Endometrial microvascular endothelial cells (primary cell): ENCODE data around the gene C16orf92. TPM values are rescaled to one million over a fixed set of nuclear protein-coding genes. Genes with fewer than 3 reads are reported as not detected.

Experiments
- in situ Hi-C: cut with HindIII; loops from 2 replicates; pipeline ENCODE4 v1.10.0; 2017; ENCODE audit warnings: low sequenced_read_pairs, low pct_unique_long_range_greater_than_20kb; ENCODE audit errors: inconsistent ontology term
- total RNA-seq: library from RNA; depleted of rRNA; stranded (reverse); fragments of >200 nt; gene quantifications from one replicate; pipeline ENCODE4 v1.2.3, GENCODE V29; 2015; ENCODE audit errors: inconsistent ontology term

Gene C16orf92
- total RNA-seq, 1 donor from 2014 or later, result not detected

DNA sequence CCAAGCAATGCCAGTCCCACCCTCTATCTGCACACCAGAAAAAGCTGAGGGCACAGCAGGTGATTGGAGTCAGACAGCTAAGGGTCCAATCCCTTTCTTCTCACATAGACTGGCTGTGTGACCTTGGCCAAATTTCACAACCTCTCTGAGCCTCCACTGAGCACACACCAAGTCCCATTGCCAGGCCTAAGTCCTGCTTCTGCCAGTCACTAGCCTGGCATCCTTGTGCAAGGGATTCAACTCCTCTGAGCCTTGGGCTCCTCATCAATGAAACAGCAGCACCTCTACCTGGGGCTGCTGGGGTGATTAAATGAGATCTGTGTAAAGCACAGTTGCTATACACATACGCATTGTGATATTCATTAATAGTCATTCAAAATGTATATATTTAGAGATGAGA lies 23.6 kb downstream of the C16orf92 start:
- in situ Hi-C loops, result no loop called here

DNA sequence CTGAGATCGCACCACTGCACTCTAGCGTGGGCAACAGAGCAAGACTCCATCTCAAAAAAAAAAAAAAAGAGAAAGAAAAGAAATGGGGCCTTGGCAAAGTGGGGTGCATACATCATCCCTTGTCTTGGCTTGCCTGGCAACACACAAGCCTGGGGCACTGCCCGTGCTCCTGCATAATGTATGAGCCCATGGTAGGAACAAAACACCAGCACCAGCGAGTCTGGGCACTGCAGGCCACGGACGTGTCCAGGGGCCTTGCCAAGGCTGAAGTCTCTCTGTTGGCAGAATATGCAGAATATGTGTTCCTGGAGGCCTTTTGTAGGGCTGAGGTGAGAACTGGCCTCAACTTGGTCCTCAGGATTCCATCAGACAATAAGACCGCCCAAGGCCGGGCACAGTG lies 26.9 kb downstream of the C16orf92 start:
- in situ Hi-C loops, result no loop called here

DNA sequence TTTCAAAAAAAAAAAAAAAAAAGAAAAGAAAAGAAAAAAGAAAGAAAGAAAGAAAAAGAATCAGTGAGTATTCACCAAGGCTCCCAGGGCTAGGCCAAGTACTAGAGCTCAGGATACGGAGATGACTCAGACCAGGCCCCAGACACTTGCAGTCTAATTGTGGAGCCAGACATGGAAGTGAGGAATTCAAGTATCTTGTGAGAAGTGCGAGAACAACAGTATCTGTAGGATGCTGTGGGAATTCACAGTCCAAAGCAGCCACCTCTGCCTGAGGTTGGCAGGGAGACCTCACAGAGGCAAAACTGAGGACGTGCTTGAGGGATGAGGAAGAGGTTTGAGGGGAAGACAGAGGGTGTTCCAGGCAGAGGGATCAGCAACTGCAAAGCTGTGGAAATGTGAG lies 28.5 kb downstream of the C16orf92 start:
- in situ Hi-C loops, result no loop called here

DNA sequence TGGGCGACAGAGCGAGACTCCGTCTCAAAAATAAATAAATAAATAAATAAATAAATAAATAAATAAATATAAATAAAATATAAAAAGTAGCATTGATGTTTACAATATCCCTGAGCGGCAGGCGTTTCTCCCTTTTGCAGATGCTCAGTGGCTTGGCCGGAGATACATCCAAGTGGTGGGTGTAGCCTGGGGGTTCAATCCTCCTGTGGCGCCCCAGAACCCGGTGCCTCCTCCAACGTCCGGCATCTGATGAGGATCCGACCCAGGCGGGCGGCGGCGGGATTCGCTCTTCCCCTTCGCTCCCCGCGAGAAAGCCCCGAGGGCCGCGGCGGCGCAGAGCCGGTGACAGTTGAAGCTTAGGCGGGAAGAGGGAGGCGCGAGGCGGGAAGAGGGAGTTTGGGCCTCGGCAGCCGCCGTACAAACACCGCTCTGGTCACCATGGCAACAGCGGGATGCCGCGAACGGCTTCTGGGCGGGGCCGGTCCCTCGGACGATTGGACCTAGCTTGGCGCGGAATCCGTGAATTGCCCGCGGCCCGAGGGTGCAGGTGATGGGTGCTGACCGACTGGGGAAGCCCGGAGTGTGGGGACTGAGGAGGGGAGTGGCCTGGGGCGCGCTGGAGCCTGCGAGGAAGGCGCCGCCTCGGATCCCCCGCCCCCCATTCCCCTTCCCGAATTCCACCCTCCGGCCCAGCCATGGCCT lies 29.8 kb downstream of the C16orf92 start:
- in situ Hi-C loops, result no loop called here

DNA sequence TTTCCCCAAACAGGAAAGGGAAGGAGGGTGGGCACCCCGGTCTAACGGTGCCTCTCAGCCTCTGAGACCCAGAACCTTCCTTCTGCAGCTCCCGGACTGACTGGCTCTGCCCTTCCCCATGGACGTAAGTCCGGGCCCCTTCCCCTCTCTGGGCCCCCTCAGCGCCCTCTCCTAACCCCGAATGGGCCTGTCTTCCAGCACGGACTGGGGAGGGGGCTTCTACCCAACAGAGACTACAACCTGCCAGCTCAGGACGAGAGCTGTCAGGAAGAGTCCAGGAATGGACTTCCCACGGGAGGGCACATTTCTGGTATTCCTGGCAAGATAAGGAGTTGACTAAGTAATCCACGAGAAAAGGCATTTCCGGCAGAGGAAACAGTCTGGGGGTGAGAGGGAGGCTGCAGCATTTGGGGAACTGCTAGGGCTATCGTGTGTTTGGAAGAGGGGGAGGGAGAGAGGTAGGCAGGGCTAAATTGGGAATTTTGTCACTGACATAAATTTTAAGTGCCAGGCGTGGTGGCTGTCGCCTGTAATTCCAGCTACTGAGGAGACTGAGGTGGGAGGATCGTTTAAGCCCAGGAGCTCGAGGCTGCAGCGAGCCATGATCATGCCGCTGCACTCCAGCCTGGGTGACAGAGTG lies 30.5 kb downstream of the C16orf92 start:
- in situ Hi-C loops, result no loop called here

DNA sequence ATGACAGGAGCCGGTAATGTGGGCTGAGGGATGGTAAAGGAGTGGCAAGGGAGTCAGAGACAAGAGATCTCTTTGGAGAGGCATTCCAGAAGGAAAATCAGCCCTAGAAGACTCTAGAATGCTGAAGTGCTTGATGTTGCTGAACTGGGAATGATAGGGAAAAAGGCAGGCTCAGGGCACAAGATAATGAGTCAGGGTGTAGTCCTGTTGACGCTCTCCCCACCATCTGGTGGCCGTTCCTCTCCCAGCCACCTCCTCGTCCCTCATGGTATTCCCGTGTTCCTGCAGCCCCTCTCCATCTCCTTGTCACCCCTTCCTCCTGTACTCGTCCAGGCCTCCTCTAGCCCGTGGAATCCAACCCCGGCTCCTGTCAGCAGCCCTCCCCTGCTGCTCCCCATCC lies 31.5 kb downstream of the C16orf92 start:
- in situ Hi-C loops, result no loop called here

DNA sequence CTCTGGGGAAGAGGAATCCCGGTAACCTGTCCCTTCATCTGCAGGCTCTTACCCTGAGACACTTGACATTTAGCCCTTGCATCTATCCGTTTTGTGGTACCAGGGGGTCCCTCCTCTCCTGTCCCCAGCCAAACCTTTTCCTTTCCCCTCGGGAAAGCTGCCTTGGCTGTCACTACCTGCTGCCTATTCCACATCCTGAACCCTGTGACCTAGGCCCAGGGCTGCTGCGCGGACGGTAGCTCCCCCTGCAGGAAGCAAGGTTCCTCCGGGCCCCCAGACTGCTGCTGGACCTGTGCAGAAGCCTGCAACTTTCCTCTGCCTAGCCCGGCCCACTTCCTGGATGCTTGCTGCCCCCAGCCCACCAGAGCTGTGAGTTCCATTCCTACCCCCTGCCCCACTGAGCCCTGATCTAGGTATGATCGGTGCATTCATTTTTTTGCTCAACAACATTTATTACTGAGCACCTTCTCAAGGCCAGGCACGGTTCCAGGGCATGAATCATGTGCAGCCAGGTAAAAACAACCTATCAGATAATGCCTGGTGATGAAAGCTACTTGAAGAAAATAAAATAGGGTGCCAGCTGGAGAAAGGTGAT lies 32.1 kb downstream of the C16orf92 start:
- in situ Hi-C loops, result no loop called here

DNA sequence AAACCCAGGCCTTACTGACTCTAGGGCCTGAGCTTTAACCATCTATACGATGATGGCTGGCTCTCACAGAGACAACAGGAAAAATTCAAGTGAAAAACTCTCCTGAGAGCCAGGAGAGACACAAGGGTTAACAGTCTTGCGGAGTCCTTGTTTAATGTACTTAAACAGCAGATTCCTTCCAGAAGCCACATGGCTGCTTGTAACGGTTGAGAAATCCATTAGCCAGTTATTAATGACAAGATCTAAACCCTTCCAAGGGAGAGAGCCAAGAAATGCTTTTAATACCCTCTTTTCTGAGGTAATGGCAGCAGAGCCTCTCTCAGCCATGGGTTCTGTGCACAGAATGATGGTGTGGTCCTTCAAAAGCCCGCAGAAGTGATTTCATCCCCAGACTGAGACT lies 37.3 kb downstream of the C16orf92 start:
- in situ Hi-C loops, result no loop called here

DNA sequence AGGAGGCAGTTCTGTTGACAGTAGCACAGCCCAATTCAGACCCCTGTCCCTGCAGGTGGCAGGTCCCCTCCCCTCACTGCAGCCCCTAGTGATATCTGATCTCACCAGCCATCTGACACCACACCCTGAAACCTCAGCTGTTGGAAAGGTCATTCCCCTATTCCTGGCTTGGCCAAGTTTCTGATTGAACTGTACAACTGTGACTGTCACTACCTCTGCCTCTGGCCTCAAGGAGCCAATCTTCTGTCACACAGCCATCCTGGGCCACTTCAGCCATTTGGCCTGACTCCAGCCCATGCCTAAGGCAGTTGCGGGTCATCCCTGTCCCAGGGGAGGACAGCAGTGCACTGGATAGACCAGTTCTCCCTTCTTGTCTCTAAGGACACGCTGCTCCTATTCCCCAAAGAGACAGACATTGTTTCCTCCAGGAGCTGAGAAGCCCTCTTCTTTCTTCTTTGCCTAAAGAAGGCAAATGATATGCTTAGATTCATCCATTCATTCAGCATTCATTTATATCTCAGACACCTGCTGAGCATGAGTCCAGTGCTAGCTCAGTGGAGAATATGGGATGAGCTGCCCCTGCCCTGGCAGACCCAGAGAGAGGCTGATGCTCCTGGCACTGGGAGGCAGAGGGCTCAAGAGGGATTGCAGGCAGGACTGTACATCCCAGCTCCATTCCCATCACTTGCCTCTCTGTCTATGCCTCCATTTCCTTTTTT lies 38.0 kb downstream of the C16orf92 start:
- in situ Hi-C loops, result no loop called here

DNA sequence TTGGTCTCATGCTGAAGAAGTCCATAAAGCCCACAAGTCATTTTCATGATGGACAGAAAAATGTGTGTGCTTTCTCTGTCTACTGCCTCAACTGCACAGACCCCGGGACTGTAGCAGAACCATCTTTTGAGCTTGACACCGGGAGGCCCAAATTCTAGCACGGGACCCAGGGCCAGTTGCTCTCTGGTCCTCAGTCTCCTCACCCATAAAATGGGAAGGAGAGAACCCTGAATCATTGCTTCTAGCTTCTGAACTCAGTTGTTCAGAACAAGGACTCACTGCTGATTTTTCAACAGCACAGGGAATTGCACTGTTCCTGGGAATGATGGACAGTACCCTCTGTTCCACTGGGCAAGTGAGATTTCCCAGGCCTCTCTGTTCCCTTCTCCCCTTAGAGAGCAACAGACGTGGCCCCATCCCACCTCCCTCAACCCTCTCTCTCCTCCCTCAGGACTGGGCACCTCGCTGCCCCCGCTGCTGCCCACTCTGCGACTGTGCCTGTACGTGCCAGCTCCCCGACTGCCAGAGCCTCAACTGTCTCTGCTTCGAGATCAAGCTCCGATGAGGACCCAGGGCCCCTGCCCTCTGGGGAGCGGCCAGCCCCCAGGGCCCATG lies 40.4 kb downstream of the C16orf92 start:
- in situ Hi-C loops, result no loop called here

DNA sequence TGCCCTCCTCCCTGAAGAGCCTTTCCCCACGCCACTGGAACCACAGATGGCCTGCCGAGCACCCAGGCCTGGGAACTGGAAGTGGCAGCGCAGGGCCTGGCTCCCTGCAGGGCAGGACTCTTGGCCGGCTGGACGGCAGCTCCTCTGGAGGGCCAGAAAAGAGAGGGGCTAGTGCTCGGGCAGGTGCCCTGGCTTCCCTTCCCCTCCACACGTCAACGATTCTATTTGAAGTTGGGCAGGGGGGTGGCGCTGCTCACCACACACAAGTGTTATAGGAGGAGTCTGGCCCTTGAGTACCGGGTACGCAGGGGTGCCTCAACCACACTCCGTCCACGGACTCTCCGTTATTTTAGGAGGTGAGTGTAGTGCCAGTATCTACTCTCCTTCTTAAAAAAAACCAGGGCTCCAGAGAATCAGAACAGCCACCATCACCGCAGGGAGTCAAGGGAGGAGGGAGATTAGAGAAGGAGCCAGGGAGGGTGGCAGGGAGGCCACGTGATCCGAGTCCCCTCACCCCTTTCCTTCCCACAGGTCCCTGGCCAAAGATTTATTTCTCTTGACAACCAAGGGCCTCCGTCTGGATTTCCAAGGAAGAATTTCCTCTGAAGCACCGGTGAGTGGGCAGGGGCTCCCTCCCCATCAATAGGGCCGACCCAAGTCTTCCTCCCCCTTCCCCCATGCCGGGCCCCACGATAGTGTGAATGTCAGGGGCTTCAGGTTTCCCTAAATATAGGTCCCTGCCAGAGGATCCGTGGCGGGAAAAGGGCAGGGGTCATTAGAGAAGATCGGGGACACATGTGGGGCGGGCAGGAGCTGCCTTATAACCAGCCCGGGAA lies 41.1 kb downstream of the C16orf92 start:
- in situ Hi-C loops, result no loop called here

DNA sequence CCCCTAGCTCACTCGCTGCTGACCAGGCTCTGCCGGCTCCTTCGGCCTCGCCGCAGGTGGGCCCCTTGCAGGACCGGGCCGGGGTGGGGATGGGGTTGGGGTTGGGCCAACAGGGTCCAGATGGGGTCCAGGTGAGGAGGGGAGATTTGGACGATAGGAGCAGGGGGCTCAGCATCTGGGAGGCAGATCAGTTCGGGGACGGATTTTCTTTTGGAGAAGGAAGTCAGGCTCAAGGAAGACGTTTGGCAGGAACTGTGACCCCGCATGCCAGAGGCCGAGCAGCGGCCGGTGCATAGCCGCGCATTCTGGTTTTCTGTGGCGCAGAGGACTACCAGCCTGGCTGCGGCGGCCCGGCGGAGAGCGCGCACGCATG lies 41.7 kb downstream of the C16orf92 start:
- in situ Hi-C loops, result no loop called here

DNA sequence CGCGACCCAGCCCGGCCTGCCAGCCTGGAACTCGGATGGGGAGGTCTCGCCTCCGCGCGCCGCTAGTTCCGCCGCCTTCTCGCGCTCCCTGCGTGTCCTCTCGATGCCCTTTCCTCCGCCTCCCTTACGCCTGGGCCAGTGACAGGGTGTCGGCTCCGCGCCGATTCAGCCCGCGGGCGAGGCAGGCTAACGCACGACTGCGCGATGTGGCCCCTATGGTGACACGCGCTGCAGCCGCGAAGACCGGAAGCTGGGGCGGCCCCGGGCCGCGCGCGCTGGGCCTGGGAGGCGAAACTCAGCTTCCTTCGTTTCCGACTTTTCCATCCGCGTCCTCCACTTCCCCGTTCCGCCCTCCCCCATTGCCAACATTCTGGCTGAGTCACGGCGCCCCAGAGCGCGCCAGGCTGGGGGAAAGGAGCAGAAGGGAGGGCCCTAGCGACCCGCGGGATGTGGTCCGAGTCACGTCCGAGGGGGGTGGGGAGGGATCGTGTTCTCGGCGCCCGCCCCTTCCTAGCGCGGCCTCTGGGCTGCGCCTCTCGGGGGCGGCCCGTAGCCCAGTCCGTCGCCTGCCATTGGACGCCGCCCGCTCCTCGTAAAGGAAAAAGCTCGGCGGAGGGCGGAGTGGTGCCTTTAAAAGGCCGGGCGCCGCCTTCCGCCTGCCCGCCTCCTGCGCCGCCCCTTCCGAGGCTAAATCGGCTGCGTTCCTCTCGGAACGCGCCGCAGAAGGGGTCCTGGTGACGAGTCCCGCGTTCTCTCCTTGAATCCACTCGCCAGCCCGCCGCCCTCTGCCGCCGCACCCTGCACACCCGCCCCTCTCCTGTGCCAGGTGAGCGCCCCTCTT lies 42.3 kb downstream of the C16orf92 start, which contains the start of gene ALDOA:
Gene ALDOA, plus strand, starts transcription at position 659 of the 841 bp plus-strand sequence. CDS start 1,138 bp downstream, outside the sequence.
- in situ Hi-C loops, result no loop called here

DNA sequence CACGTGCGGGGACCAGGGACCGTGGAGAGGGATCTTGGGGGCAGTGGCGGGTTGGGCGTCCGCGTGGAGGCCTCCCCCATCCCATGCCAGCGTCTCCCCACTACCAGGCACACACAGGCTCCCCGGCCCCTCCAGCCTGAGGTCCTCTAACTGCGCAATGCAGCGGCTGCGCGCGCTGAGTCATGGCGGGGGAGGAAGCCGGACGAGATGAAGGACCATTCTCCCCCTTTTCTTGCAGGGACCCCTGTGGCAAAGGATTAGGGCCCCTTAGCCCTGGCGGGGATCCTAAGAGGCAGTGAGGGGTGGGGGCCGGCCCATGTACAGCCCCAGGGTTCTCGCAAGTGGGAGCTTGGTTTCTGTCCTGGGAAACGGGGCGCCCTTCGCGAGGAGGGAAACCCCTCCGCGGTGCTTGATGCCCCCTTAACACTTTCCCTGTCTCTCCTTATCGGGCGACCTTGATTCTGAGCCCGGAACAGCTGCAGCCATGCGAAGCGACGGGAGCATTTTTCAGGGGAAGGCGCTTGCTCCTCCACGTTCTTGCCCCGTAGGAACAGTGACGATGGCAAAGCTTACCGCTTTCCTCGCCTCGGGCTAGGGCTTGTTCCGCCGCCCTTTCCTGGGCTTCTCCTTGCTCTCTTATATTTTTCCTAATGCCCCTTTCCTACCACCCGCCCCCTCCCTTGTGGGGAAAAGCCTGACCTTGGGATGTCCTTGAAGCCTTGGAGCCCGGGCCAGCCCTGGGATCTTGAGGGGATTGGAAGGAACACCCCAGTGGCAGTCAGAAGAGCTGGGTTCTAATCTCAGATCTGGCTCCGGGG lies 43.2 kb downstream of the C16orf92 start:
- in situ Hi-C loops, result no loop called here

DNA sequence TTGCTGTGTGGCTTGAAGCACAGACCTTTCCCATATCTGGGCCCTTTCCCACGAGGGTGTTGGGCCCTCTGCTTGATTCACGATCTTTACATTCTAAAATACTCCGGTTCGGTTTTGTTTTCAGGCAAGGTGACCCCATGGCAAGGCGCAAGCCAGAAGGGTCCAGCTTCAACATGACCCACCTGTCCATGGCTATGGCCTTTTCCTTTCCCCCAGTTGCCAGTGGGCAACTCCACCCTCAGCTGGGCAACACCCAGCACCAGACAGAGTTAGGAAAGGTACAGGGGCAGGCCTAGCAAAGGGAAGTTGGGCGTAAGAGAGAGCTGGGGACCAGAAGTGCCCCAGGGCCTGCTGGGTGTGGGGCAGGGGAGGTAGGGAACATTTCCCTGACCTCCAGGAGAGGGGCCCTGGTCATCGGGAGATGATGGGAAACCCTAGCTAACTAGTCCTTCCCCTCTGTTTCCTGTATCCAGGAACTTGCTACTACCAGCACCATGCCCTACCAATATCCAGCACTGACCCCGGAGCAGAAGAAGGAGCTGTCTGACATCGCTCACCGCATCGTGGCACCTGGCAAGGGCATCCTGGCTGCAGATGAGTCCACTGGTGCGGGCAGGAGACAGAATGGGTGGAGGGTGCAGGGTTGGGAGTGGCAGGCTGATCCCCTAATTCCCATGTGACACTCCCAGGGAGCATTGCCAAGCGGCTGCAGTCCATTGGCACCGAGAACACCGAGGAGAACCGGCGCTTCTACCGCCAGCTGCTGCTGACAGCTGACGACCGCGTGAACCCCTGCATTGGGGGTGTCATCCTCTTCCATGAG lies 44.0 kb downstream of the C16orf92 start:
- in situ Hi-C loops, result no loop called here

DNA sequence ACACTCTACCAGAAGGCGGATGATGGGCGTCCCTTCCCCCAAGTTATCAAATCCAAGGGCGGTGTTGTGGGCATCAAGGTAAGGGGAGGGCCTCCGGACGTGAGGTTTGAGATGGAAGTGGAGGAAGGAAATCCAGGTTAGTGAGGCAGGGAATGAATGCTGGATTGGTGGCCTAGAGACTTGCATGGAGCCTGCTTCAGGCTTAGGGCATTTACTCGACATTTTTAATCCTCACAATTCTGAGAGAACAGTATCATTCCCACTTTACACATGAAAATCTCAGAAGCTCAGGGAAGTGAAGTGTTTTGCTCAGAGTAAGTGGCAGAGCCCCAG lies 44.6 kb downstream of the C16orf92 start:
- in situ Hi-C loops, result no loop called here
